ENCODE measurements around the gene RPL31.
A peak's percentile ranks its signal among the peaks of the same experiment; 100 is the strongest.

RPL31 gene

GRCh38 chr2:100975521-100975785 lies 26.6 kb upstream of the RPL31 start:
- DNase-seq (ENCODE audit: low spot score), result no peak

- DNase-seq (ENCODE audit: low spot score), result no peak
Measured at GRCh38 chr2:100976061-100976460, 26.0 kb upstream of the RPL31 start.

- DNase-seq (ENCODE audit: low spot score), result no peak
Measured at GRCh38 chr2:100976645-100977391, 25.3 kb upstream of the RPL31 start.

- no peak for DNase-seq (ENCODE audit: low spot score)
Measured at GRCh38 chr2:100977511-100977910, 24.6 kb upstream of the RPL31 start.

GRCh38 chr2:100978582-100979191 lies 23.4 kb upstream of the RPL31 start:
- no peak for DNase-seq (ENCODE audit: low spot score)

GRCh38 chr2:100980046-100980445 lies 22.0 kb upstream of the RPL31 start:
- DNase-seq (ENCODE audit: low spot score), result no peak

- no peak for DNase-seq (ENCODE audit: low spot score)
Measured at GRCh38 chr2:100981011-100981410, 21.1 kb upstream of the RPL31 start.

GRCh38 chr2:100982431-100982861 lies 19.6 kb upstream of the RPL31 start:
- DNase-seq (ENCODE audit: low spot score), result no peak

- DNase-seq (ENCODE audit: low spot score), result no peak
Measured at GRCh38 chr2:100983201-100983600, 18.9 kb upstream of the RPL31 start.

- no peak for DNase-seq (ENCODE audit: low spot score)
Measured at GRCh38 chr2:100983684-100984310, 18.3 kb upstream of the RPL31 start.

GRCh38 chr2:100984892-100985307 lies 17.2 kb upstream of the RPL31 start:
- DNase-seq (ENCODE audit: low spot score), result peak; percentile 69

- DNase-seq (ENCODE audit: low spot score), result no peak
Measured at GRCh38 chr2:100986157-100986556, 15.9 kb upstream of the RPL31 start.

- DNase-seq (ENCODE audit: low spot score), result no peak
Measured at GRCh38 chr2:100987536-100987935, 14.6 kb upstream of the RPL31 start.

- DNase-seq (ENCODE audit: low spot score), result no peak
Measured at GRCh38 chr2:100987974-100988373, 14.1 kb upstream of the RPL31 start.

- DNase-seq (ENCODE audit: low spot score), result no peak
Measured at GRCh38 chr2:100988630-100989417, 13.3 kb upstream of the RPL31 start.

GRCh38 chr2:100989666-100990065 lies 12.4 kb upstream of the RPL31 start:
- no peak for DNase-seq (ENCODE audit: low spot score)

GRCh38 chr2:100990166-100990565 lies 11.9 kb upstream of the RPL31 start:
- no peak for DNase-seq (ENCODE audit: low spot score)

- no peak for DNase-seq (ENCODE audit: low spot score)
Measured at GRCh38 chr2:100990650-100991403, 11.3 kb upstream of the RPL31 start.

GRCh38 chr2:100991404-100991773 lies 10.7 kb upstream of the RPL31 start:
- no peak for DNase-seq (ENCODE audit: low spot score)

- DNase-seq (ENCODE audit: low spot score), result no peak
Measured at GRCh38 chr2:100992262-100992661, 9.8 kb upstream of the RPL31 start.

GRCh38 chr2:100993294-100993693 lies 8.8 kb upstream of the RPL31 start:
- DNase-seq (ENCODE audit: low spot score), result no peak
